NB4 (cell line): ENCODE measurements around the gene CLSTN2.

Experiments used
- CTCF ChIP-seq: IDR thresholded peaks from one replicate; pipeline ENCODE4 v1.5.1; 2012; ENCODE audit warnings: low read depth, low read length
- POLR2A ChIP-seq: IDR thresholded peaks from 2 replicates; pipeline ENCODE4 v1.6.1; 2011; ENCODE audit warnings: mild to moderate bottlenecking; ENCODE audit not compliant: insufficient read length; ENCODE audit errors: extremely low read depth

- TF ChIP-seq CTCF: no peak
- TF ChIP-seq POLR2A: no peak
Measured at GRCh38 chr3:140205598-140205997, 270.6 kb downstream of the CLSTN2 start.
